ENCODE results near the gene CAPN1. TPM values are rescaled to one million over a fixed set of nuclear protein-coding genes. Genes with fewer than 3 reads are reported as not detected.

Gene CAPN1
- polyA plus RNA-seq, 1 donor from 2014 or later = 102 TPM

DNA sequence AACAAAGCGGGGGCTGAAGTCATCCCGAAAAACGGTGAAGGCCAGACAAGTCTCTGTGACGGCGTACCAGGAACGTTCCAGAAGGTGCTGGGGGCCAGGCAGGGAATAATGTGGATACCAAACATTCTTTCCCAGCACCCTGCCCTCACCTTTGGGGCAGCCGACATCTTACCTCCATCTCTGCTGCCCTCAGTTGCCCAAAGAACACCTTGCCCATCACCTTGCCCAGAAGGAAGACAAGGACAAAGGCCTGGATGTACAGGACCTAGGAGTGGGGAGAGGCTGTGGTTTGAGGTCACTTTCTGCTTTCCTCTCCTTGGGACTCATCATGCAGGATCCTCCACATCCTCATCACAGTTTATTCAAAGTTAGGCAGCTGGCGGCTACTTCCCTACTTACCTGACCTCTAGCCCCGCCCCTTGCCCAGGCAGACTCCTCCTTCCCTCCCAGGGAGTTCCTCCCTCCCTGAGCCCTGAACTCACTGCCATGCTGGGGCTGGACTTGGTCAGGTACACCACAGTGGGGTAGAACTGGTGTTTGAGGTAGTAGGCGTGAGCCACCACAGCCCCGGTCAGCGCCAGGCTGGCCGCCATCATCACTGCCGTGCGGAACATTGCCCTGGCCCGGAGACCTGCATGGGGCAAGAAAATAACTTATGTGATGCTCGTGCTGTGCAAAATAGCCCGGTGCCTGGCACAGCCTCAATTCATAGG, 48.6 kb upstream of the CAPN1 start:
- H3K27me3 ChIP-seq (ENCODE audit: insufficient read depth, low read depth, low read length) = no peaks in the 10 kb centered on the region
- no peaks in the 10 kb centered on the region for H3K9me3 ChIP-seq (ENCODE audit: low read length)
- TF ChIP-seq, protein P1, sequence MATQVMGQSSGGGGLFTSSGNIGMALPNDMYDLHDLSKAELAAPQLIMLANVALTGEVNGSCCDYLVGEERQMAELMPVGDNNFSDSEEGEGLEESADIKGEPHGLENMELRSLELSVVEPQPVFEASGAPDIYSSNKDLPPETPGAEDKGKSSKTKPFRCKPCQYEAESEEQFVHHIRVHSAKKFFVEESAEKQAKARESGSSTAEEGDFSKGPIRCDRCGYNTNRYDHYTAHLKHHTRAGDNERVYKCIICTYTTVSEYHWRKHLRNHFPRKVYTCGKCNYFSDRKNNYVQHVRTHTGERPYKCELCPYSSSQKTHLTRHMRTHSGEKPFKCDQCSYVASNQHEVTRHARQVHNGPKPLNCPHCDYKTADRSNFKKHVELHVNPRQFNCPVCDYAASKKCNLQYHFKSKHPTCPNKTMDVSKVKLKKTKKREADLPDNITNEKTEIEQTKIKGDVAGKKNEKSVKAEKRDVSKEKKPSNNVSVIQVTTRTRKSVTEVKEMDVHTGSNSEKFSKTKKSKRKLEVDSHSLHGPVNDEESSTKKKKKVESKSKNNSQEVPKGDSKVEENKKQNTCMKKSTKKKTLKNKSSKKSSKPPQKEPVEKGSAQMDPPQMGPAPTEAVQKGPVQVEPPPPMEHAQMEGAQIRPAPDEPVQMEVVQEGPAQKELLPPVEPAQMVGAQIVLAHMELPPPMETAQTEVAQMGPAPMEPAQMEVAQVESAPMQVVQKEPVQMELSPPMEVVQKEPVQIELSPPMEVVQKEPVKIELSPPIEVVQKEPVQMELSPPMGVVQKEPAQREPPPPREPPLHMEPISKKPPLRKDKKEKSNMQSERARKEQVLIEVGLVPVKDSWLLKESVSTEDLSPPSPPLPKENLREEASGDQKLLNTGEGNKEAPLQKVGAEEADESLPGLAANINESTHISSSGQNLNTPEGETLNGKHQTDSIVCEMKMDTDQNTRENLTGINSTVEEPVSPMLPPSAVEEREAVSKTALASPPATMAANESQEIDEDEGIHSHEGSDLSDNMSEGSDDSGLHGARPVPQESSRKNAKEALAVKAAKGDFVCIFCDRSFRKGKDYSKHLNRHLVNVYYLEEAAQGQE (IDR thresholded peaks at IDR 0.05; ENCODE audit: borderline replicate concordance) = no peak
- TF ChIP-seq RAD21 (conservative IDR thresholded peaks at IDR 0.05) = no peak
- no peak for TF ChIP-seq EZH2 (IDR thresholded peaks at IDR 0.05; ENCODE audit: borderline replicate concordance, insufficient read depth, low read length, poor library complexity, severe bottlenecking)
- TF ChIP-seq SMC3 (conservative IDR thresholded peaks at IDR 0.05; ENCODE audit: poor library complexity) = no peak
- TF ChIP-seq, protein P2, sequence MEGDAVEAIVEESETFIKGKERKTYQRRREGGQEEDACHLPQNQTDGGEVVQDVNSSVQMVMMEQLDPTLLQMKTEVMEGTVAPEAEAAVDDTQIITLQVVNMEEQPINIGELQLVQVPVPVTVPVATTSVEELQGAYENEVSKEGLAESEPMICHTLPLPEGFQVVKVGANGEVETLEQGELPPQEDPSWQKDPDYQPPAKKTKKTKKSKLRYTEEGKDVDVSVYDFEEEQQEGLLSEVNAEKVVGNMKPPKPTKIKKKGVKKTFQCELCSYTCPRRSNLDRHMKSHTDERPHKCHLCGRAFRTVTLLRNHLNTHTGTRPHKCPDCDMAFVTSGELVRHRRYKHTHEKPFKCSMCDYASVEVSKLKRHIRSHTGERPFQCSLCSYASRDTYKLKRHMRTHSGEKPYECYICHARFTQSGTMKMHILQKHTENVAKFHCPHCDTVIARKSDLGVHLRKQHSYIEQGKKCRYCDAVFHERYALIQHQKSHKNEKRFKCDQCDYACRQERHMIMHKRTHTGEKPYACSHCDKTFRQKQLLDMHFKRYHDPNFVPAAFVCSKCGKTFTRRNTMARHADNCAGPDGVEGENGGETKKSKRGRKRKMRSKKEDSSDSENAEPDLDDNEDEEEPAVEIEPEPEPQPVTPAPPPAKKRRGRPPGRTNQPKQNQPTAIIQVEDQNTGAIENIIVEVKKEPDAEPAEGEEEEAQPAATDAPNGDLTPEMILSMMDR (IDR thresholded peaks at IDR 0.05; ENCODE audit: poor library complexity, severe bottlenecking) = no peak
- no peak for TF ChIP-seq POLR2AphosphoS5 (IDR thresholded peaks at IDR 0.05)
- no peak for TF ChIP-seq MXI1 (conservative IDR thresholded peaks at IDR 0.05; ENCODE audit: poor library complexity, severe bottlenecking)
- TF ChIP-seq EP300 (conservative IDR thresholded peaks at IDR 0.05; ENCODE audit: poor library complexity, severe bottlenecking) = no peak
- no peak for TF ChIP-seq TAF1 (IDR thresholded peaks at IDR 0.05; ENCODE audit: low read depth)
- H3K79me2 ChIP-seq (replicated peaks; ENCODE audit: insufficient read depth, low read length) = peaks cover 16% of the 10 kb centered on the region
- peak overlapping the region; percentile 97 for H3K9ac ChIP-seq (ENCODE audit: low read length)
- peak overlapping the region; percentile 100 for H3K4me3 ChIP-seq (ENCODE audit: low read length)
- no peaks in the 10 kb centered on the region for H3K36me3 ChIP-seq (ENCODE audit: insufficient read depth, low read length)
- peak overlapping the region; percentile 95 for H3K4me2 ChIP-seq (ENCODE audit: low read length)
- no peaks in the 10 kb centered on the region for H4K20me1 ChIP-seq (ENCODE audit: insufficient read depth)
- peaks cover 5% of the 10 kb centered on the region for H3F3A ChIP-seq (ENCODE audit: insufficient read depth, low read length, poor library complexity, severe bottlenecking)
- peak overlapping the region; percentile 98 for H3K27ac ChIP-seq (ENCODE audit: low read length)
- no peaks in the 10 kb centered on the region for H3K9me2 ChIP-seq (ENCODE audit: insufficient read depth, low read length)
- no peak overlapping the region for H2AFZ ChIP-seq (ENCODE audit: low read depth, low read length)

DNA sequence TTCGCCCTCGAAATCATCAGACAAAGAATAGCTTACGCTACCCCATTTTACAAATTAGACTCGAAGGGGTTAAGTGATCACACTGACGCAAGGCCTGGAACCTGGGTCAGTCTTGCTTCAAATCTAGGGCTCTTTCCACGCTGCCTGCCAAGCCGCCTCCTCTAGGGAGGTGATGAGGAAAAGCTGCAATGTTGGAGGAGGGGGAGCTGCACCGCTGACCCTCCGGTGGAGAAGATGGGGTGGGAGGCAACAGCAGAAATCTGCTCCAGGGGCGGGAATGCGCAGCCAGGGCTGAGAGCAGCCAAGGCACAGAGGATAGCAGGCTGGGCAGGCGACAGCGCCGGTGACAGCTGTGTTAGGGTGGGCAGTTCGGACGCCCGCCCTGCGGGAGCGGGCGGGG, 48.0 kb upstream of the CAPN1 start:
- Histone ChIP-seq H2AFZ (ENCODE audit: low read depth, low read length) (peak overlapping the region; percentile 87), H3K9me3 (ENCODE audit: low read length) (no peaks in the 10 kb centered on the region), H3K27me3 (ENCODE audit: insufficient read depth, low read depth, low read length) (no peaks in the 10 kb centered on the region), H3K36me3 (ENCODE audit: insufficient read depth, low read length) (no peaks in the 10 kb centered on the region), H3K9me2 (ENCODE audit: insufficient read depth, low read length) (no peaks in the 10 kb centered on the region), H3K4me2 (ENCODE audit: low read length) (peak overlapping the region; percentile 95), H4K20me1 (ENCODE audit: insufficient read depth) (no peaks in the 10 kb centered on the region), H3K27ac (ENCODE audit: low read length) (peak overlapping the region; percentile 98), H3K9ac (ENCODE audit: low read length) (peak overlapping the region; percentile 97), H3K79me2 (replicated peaks; ENCODE audit: insufficient read depth, low read length) (peaks cover 16% of the 10 kb centered on the region), H3K4me3 (ENCODE audit: low read length) (peak overlapping the region; percentile 100), H3F3A (ENCODE audit: insufficient read depth, low read length, poor library complexity, severe bottlenecking) (peaks cover 5% of the 10 kb centered on the region)
- TF ChIP-seq, protein P2 (IDR thresholded peaks at IDR 0.05; ENCODE audit: poor library complexity, severe bottlenecking) = no peak
- TF ChIP-seq TAF1 (IDR thresholded peaks at IDR 0.05; ENCODE audit: low read depth) (no peak), RAD21 (conservative IDR thresholded peaks at IDR 0.05) (no peak), POLR2AphosphoS5 (IDR thresholded peaks at IDR 0.05) (no peak), SMC3 (conservative IDR thresholded peaks at IDR 0.05; ENCODE audit: poor library complexity) (no peak), MXI1 (conservative IDR thresholded peaks at IDR 0.05; ENCODE audit: poor library complexity, severe bottlenecking) (no peak), EP300 (conservative IDR thresholded peaks at IDR 0.05; ENCODE audit: poor library complexity, severe bottlenecking) (no peak), EZH2 (IDR thresholded peaks at IDR 0.05; ENCODE audit: borderline replicate concordance, insufficient read depth, low read length, poor library complexity, severe bottlenecking) (no peak)
- TF ChIP-seq, protein P1 (IDR thresholded peaks at IDR 0.05; ENCODE audit: borderline replicate concordance) = no peak
